HG03280 (cell line): ENCODE data around the gene DUXB.

Source experiments
- ATAC-seq: cut with Tn5 transposase; IDR thresholded peaks from one replicate; pipeline ENCODE4 v1.9.1; 2021; ENCODE audit warnings: mild to moderate bottlenecking, moderate library complexity; ENCODE audit not compliant: unreplicated experiment

DUXB gene

GRCh38 chr16:75701361-75701760, at the start of gene DUXB:
Gene DUXB (minus strand): TSS chr16:75701461. CDS start chr16:75701418, 43 bp downstream.
- no peak for ATAC-seq

DNA sequence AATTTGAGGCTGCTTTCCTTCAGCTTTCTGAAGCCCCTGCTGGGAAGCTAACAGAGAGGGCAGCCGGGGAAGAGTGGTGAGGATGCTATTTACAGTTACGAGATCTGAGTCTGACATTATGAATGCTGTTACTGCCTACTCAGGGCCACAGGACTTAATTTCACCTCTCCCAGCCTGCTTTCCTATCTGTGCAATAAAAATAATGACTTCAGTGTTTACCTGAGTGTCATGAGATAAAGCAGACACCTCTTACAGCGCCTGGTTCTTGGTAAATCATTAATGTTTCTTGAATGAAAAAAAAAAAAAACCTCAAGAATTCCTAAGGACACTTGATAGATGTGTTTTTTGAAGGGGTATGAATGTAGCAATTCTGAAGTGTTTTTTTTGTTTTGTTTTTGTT, 49.3 kb upstream of the DUXB start:
- no peak for ATAC-seq

DNA sequence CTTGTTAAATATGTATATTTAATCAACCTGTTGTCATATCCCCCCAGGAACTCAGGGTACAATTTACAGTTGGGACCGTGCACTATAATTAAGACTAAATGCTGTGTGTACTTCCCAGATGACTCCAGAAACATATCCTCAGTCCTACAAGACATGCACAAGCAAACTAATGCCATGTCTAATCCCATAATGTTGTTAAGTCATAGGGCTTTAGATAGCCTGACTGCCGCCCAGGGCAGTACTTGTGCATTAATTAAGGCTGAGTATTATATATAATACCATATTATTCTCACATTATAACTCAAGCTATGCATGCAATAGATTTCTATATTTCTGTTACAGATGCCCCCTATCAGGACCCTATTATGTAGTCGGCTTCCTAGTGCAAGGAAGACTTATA, 45.1 kb upstream of the DUXB start:
- no peak for ATAC-seq

DNA sequence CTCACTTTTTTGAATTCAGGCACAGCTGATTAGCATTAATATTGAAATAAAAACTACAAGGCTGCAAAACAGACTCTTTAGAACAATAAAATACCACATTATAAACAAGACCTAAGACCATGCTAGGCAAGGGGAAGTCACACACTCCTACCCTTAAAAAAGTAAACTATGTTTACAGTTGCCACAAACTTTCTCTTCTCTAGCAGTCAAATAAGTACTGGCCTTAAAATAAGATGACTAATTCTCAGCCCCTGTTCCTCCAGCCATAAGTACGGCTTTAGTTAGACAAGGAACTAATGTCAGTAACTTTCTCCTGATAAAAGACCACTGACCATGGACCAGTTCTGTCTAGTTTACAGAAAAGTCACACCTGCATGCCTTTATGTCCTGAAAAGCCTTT, 44.6 kb upstream of the DUXB start:
- ATAC-seq, result no peak

DNA sequence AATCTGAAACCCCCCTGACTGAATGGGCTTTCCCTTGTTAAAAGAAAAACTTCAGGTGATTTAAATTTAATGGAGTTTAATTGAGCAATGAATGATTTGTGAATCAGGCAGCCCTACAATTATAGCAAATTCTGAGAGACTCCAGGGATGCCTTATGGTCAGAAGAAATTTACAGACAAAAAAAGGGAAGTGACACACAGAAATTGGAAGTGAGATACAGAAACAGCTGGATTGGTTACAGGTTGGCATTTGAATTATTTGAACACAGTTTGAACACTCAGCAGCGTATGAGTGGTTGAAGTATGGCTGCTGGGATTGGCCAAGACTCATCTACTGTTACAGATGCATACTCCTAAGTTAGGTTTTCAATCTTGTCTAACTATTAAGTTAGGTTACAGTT, 44.0 kb upstream of the DUXB start:
- no peak for ATAC-seq

GRCh38 chr16:75742424-75743047, 41.3 kb upstream of the DUXB start:
- ATAC-seq, result no peak

- no peak for ATAC-seq
Measured at GRCh38 chr16:75733305-75734211, 32.3 kb upstream of the DUXB start.

DNA sequence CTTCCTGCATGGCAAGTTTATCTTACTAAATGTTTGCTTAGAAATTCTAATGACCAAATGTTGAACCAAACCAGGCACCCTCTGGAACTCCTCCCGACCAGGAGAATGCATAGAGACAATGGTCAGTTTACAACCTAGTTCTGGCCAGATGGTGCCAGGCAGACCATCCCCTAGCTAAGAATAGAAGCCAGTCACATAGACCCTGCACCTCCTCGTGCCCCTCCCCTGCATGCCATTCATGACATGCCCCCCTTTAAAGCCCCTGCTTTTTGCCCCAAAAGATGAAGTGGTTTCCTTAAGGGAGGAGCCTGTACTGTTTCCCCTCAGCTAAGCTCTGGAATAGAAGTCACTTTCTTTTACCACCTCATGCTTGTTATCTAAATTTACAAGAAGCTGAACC, 31.6 kb upstream of the DUXB start:
- no peak for ATAC-seq

DNA sequence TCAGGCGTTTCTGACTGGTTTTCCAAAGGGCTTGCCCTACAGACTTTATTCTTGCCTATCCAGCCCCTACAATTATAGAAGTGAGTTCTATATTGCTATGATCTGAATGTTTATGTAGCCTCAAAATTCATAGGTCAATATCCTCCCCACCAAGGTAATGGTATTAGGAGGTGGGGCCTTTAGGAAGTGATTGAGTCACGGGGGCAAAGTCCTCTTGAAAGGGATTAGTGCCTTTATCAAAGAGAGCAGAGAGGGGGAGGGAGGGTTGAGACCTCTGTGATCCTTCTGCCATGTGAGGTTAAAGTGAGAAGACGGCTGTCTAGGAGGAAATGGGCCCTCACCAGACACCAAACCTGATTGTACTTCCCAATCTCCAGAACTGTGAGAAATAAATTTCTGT, 26.0 kb upstream of the DUXB start:
- no peak for ATAC-seq

GRCh38 chr16:75726390-75726789, 25.1 kb upstream of the DUXB start, which contains the start of gene CPHXL:
Gene CPHXL (minus strand): TSS chr16:75726490. CDS start chr16:75726442, 48 bp downstream.
- ATAC-seq, result no peak

DNA sequence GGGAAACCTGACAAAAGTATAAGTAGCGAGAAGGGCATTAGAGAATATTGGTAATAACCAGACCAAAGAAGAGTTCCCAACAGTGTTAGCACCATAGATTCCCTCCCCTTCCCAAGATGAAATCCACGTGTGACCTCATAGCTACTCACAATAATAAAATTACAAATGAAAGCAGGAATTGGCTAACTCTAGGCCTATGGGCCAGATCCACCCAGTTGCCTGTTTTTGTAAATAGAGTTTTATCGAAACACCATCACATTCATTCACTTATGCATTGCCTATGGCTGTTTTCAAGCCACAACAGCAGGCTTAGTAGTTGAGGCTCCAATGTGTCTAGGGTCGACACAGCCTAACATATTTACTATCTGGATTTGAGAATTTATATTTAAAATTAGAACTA, 17.2 kb upstream of the DUXB start:
- ATAC-seq, result no peak

DNA sequence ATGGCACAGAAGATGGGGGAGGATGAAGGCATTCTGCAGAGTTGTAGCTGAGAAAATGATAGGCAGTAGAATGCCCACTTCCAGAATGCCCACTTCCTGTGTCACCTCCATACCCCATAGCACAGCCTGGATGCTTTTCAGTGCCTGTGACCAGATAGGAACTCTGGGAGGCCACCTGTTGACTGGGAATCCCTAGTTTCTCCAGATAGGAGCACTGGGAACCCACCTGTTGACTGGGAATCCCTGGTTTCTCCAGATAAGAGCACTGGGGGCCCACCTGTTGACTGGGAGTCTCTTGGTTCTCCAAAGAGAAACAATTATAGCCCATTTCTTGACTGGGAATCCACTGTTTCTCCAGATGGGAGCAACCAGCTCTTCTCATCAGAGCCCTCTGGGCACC, 13.4 kb upstream of the DUXB start:
- ATAC-seq, result no peak

DNA sequence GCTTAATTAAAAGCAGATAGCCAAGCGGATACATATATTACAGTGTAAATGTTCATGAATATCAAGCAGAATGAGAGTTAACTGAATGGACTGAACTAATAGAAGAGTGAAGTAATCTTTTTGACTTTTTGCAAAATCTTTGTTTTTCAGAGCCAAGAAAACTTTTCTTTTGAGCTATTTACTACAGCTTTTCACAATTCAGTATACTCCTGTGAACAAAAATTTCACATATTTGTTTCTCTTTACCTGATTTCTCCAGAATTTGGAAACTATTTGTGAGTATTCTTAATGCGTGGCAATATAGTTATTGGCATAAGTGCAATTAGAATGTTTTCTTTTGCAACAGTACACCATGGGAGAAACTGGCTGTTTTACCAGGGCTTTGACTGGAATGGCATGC, 9.1 kb upstream of the DUXB start:
- no peak for ATAC-seq

DNA sequence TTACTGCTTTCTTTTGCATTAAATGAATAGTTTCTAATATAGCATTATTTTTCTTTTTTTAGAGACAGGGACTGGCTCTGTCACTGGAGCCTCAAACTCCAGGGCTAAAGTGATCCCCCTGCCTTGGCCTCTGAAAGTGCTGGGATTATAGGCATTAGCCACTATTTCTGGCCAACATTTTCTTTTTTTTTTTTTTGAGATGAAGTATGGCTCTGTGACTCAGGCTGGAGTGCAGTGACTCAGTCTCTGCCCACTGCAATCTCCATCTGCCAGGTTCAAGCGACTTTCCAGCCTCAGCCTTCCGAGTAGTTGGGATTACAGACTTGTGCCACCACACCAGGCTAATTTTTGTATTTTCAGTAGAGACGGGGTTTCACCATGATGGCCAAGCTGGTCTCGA, 2.0 kb upstream of the DUXB start:
- no peak for ATAC-seq

DNA sequence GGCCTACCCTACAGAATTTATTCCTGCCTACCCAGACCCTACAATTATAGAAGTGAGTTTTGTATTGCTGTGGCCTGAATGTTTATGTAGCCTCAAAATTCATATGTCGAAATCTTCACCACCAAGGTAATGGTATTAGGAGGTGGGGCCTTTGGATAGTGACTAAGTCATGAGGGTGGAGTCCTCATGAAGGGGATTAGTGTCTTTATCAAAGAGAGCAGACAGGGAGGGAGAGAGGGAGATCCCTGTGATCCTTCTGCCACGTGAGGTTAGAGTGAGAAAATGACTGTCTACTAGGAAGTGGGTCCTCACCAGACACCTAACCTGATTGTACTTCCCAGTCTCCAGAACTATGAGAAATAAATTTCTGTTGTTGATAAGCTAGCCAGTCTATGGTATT, 981 bp upstream of the DUXB start:
- ATAC-seq, result no peak

- no peak for ATAC-seq
Measured at GRCh38 chr16:75697571-75697970, 3.7 kb downstream of the DUXB start.

DNA sequence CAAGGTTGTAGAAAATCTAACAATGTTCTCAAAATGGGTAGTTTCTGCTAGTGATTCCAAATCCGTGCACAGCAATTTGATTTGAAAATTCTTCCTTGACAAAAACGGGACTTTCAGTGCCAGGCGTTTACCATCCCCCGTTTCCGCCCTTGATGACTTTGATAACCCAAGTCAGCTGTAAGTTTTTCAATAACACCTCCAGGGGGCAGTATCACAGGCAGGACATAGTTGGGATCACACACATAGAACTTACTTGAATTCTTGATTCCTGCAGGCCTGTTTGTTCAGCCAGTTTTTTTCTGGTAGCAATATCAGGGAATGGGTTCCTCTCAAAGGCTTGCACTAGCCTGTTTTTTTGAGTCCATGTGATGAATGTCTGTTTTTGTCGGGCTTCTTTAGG, 5.6 kb downstream of the DUXB start:
- no peak for ATAC-seq

DNA sequence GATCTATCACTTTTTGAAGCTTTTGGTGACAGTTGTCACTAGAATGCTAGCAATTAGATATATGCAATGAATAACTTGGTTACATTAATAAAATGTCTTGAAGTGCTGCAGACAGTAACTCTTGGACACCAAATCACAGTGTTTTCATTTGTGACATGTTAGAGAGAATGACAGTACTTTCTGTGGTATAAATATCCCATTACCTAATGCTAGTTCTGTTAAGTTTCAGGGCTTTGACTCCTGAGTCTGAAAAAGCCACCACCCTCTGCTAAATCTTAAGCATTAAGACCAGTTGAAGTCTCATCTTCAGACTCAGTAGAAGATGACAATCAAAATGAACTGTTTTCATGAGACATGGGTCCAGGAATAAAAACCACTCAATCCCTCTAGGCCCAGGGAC, 13.9 kb downstream of the DUXB start:
- ATAC-seq, result no peak

GRCh38 chr16:75682308-75682707, 19.0 kb downstream of the DUXB start:
- ATAC-seq, result no peak

DNA sequence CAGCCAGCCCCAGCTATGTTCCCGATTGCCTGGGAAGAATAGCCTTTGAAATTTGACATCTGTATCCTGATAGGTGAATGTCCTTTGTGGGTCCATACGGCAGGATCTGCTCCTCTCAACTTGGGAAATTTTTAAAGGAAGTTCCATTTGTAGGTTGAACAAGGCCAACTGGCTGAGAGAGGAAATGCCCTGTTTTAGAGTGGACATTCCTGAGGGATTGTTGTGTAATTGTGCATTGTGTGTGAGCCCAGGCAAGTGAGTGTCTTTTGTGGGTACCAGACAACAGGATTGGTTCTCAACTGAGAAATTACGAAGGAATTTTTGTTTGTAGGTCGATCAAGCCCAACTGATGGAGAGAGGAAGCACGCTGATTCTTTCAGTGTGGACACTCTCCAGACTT, 21.9 kb downstream of the DUXB start:
- ATAC-seq, result no peak

GRCh38 chr16:75676909-75677308, 24.4 kb downstream of the DUXB start, which contains the start of gene CPHXL2:
Gene CPHXL2 (minus strand): TSS chr16:75677009. CDS start chr16:75676999, 10 bp downstream.
- no peak for ATAC-seq

- ATAC-seq, result no peak
Measured at GRCh38 chr16:75667503-75667902, 33.8 kb downstream of the DUXB start.
